PC-3 (cell line): Measurements from ENCODE around the gene NRIP2. TPM values are rescaled to one million over a fixed set of nuclear protein-coding genes. Genes with fewer than 3 reads are reported as not detected.

ENCODE experiments used
- ATAC-seq: fragments of 200-7000 bp; cut with Tn5 transposase; 2 replicates; pipeline ENCODE4 v1.9.1; 2020; ENCODE audit warnings: mild to moderate bottlenecking, moderate library complexity
- BruUV-seq: library from RNA; stranded (reverse); fragments of 400-500 nt; replicated peaks from 2 replicates; lab custom pipeline; 2021; lab: Mats Ljungman, UMichigan
- CTCF ChIA-PET: fragments of 300-600 bp; sonication (Branson Sonifier 250); formaldehyde crosslinking; loops from one replicate; lab custom pipeline; 2022; ENCODE audit warnings: antibody characterized with exemption; lab: Charles Lee
- POLR2A ChIA-PET: fragments of 300-600 bp; sonication (Branson Sonifier 250); formaldehyde crosslinking; loops from one replicate; lab custom pipeline; 2022; ENCODE audit warnings: antibody characterized with exemption; ENCODE audit not compliant: unreplicated experiment; lab: Charles Lee
- DNase-seq: peaks from one replicate; pipeline ENCODE4 v3.0.0-alpha.2; 2015
- H2AFZ ChIP-seq: fragments of 300-600 bp; sonication (generic); 2 replicates; pipeline ENCODE4 v1.6.0; 2016; ENCODE audit warnings: antibody characterized with exemption, low read length
- H3F3A ChIP-seq: fragments of 300-600 bp; sonication (generic); one replicate; pipeline ENCODE4 v1.6.0; 2017; ENCODE audit warnings: antibody characterized with exemption, low read length, control low read depth, mild to moderate bottlenecking; ENCODE audit not compliant: unreplicated experiment
- H3K27ac ChIP-seq: fragments of 300-600 bp; sonication (generic); 2 replicates; pipeline ENCODE4 v1.5.1; 2016; ENCODE audit warnings: mild to moderate bottlenecking, low read length
- H3K27me3 ChIP-seq: fragments of 300-600 bp; sonication (generic); 2 replicates; pipeline ENCODE4 v1.6.1; 2016; ENCODE audit warnings: low read length, mixed read lengths
- H3K36me3 ChIP-seq: fragments of 300-600 bp; sonication (generic); 2 replicates; pipeline ENCODE4 v1.6.1; 2016; ENCODE audit warnings: low read depth, mixed run types, low read length, mixed read lengths
- H3K4me1 ChIP-seq: fragments of 300-600 bp; sonication (generic); 2 replicates; pipeline ENCODE4 v1.5.1; 2016; ENCODE audit warnings: low read length; ENCODE audit not compliant: insufficient read depth
- H3K4me2 ChIP-seq: fragments of 300-600 bp; sonication (generic); 2 replicates; pipeline ENCODE4 v1.6.0; 2016; ENCODE audit warnings: low read length
- H3K4me3 ChIP-seq: fragments of 300-600 bp; sonication (generic); 2 replicates; pipeline ENCODE4 v1.5.1; 2016; ENCODE audit warnings: mild to moderate bottlenecking, low read length, mixed read lengths
- H3K79me2 ChIP-seq: fragments of 300-600 bp; sonication (generic); 2 replicates; pipeline ENCODE4 v1.6.1; 2017; ENCODE audit warnings: low read length, mixed read lengths
- H3K9ac ChIP-seq: fragments of 300-600 bp; sonication (generic); 2 replicates; pipeline ENCODE4 v1.6.0; 2016; ENCODE audit warnings: mild to moderate bottlenecking, low read length
- H3K9me2 ChIP-seq: fragments of 300-600 bp; sonication (generic); replicated peaks from 2 replicates; pipeline ENCODE4 v1.6.1; 2016; ENCODE audit warnings: mixed run types, low read length, mixed read lengths
- H3K9me3 ChIP-seq: fragments of 300-600 bp; sonication (generic); 2 replicates; pipeline ENCODE4 v1.6.1; 2016; ENCODE audit warnings: low read length, mixed read lengths
- H4K20me1 ChIP-seq: fragments of 300-600 bp; sonication (generic); 2 replicates; pipeline ENCODE4 v1.6.1; 2016; ENCODE audit warnings: low read length, mixed read lengths
- CTCF ChIP-seq: fragments of 300-600 bp; sonication (generic); conservative IDR thresholded peaks from 2 replicates; pipeline ENCODE4 v1.5.1; 2017; ENCODE audit warnings: antibody characterized with exemption, low read depth, mild to moderate bottlenecking, low read length
- EZH2 ChIP-seq: fragments of 300-600 bp; sonication (generic); IDR thresholded peaks from one replicate; pipeline ENCODE4 v1.6.1; 2017; ENCODE audit warnings: antibody characterized with exemption, mild to moderate bottlenecking, low read length; ENCODE audit not compliant: unreplicated experiment
- EZH2phosphoT487 ChIP-seq: fragments of 300-600 bp; sonication (generic); IDR thresholded peaks from 2 replicates; pipeline ENCODE4 v1.6.1; 2018; ENCODE audit warnings: mild to moderate bottlenecking, antibody characterized with exemption, low read length, borderline replicate concordance
- intact Hi-C: fragments of 100-400 bp; cut with micrococcal nuclease; formaldehyde crosslinking; loops from 2 replicates; pipeline ENCODE4 v1.9.0; 2023
- total RNA-seq: library from RNA; depleted of rRNA; stranded (reverse); fragments of >200 nt; gene quantifications from 2 replicates; pipeline ENCODE4 v1.2.3, GENCODE V29; 2014

Gene NRIP2
- total RNA-seq, 1 experiment from 2014 or later, result not detected

GRCh38 chr12:2819810-2820209 lies 15.0 kb downstream of the NRIP2 start:
- no peaks in the 10 kb centered on the region for H3K9me3 ChIP-seq
- ChIA-PET CTCF (no interaction called here), POLR2A (no interaction called here)
- no peaks in the 10 kb centered on the region for H3F3A ChIP-seq
- DNase-seq, result no peak
- no peak overlapping the region for H3K4me2 ChIP-seq
- no peak overlapping the region for H3K4me3 ChIP-seq
- no TSS peak for BruUV-seq
- no peak overlapping the region for H2AFZ ChIP-seq
- no peak for TF ChIP-seq EZH2
- no peak for TF ChIP-seq EZH2phosphoT487
- TF ChIP-seq CTCF, result no peak
- no peaks in the 10 kb centered on the region for H4K20me1 ChIP-seq
- H3K79me2 ChIP-seq, result 0 out of 2 replicates have a peak, but pooled peaks cover 7% of the 10 kb centered on the region
- no peaks in the 10 kb centered on the region; the same call in 1 of the 2 replicates for H3K36me3 ChIP-seq
- no peak for ATAC-seq
- intact Hi-C loops, result no loop called here
- H3K27me3 ChIP-seq, result no peaks in the 10 kb centered on the region
- no peak overlapping the region for H3K9ac ChIP-seq
- H3K9me2 ChIP-seq, result no peaks in the 10 kb centered on the region
- no peak overlapping the region for H3K27ac ChIP-seq
- no peaks in the 10 kb centered on the region for H3K4me1 ChIP-seq

GRCh38 chr12:2813214-2814185 lies 21.3 kb downstream of the NRIP2 start:
- peak overlapping the region; percentile 85 for H3K27ac ChIP-seq
- intact Hi-C loops, result loop anchor here (2.0 to 5.0 kb wide), 2 partner anchors 64 to 73 kb away; partner anchors contain the start of genes FOXM1 and RHNO1
- DNase-seq, result peak; percentile 63
- H3K9ac ChIP-seq, result peak overlapping the region; percentile 92
- no peaks in the 10 kb centered on the region for H3K9me3 ChIP-seq
- H2AFZ ChIP-seq, result peak overlapping the region; percentile 79
- H3K36me3 ChIP-seq, result no peaks in the 10 kb centered on the region; the same call in 1 of the 2 replicates
- no peaks in the 10 kb centered on the region for H4K20me1 ChIP-seq
- peak; percentile 57 for ATAC-seq
- peak overlapping the region; percentile 92 for H3K4me2 ChIP-seq
- H3K4me1 ChIP-seq, result peaks cover 11% of the 10 kb centered on the region; the same call in 1 of the 2 replicates
- no TSS peak for BruUV-seq
- ChIA-PET CTCF (no interaction called here), POLR2A (interaction anchor here (0.6 kb wide), 1 partner anchor 62 kb away, joined by 4 read pairs; no protein-coding TSS in a partner anchor)
- H3K4me3 ChIP-seq, result peak overlapping the region; percentile 74
- TF ChIP-seq EZH2, result no peak
- peak; percentile 73 for TF ChIP-seq CTCF
- H3K9me2 ChIP-seq, result no peaks in the 10 kb centered on the region
- no peaks in the 10 kb centered on the region for H3F3A ChIP-seq
- no peaks in the 10 kb centered on the region for H3K27me3 ChIP-seq
- H3K79me2 ChIP-seq, result peaks cover 26% of the 10 kb centered on the region
